ENCODE data around the gene B9D1. TPM values are rescaled to one million over a fixed set of nuclear protein-coding genes. Genes with fewer than 3 reads are reported as not detected.

Gene B9D1
- total and polyA plus RNA-seq, 11 donors = 5.6 to 27.9 (median 10.7) TPM

- DNase-seq = peak in 2 of 5 donors; percentile 56 to 63
- peaks cover 0 to 65% (median 53%) of the 10 kb centered on the region in 9 donors for H3K36me3 ChIP-seq
- no peak for TF ChIP-seq POLR2A (IDR thresholded peaks at IDR 0.05)
- TF ChIP-seq, protein P1, sequence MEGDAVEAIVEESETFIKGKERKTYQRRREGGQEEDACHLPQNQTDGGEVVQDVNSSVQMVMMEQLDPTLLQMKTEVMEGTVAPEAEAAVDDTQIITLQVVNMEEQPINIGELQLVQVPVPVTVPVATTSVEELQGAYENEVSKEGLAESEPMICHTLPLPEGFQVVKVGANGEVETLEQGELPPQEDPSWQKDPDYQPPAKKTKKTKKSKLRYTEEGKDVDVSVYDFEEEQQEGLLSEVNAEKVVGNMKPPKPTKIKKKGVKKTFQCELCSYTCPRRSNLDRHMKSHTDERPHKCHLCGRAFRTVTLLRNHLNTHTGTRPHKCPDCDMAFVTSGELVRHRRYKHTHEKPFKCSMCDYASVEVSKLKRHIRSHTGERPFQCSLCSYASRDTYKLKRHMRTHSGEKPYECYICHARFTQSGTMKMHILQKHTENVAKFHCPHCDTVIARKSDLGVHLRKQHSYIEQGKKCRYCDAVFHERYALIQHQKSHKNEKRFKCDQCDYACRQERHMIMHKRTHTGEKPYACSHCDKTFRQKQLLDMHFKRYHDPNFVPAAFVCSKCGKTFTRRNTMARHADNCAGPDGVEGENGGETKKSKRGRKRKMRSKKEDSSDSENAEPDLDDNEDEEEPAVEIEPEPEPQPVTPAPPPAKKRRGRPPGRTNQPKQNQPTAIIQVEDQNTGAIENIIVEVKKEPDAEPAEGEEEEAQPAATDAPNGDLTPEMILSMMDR (IDR thresholded peaks at IDR 0.05) = no peak
- H3K4me1 ChIP-seq = peaks cover 3 to 77% (median 52%) of the 10 kb centered on the region in 12 donors
- H3K27ac ChIP-seq = peak overlapping the region in 11 of 12 donors; percentile 45 to 96 (median 84)
- no peak for ATAC-seq
- H3K4me3 ChIP-seq = no peak overlapping the region
- WGBS, 4 donors = 69 to 90% (median 71%) methylated on average over 6 of the region's 6 CpGs
- H3K27me3 ChIP-seq = no peaks in the 10 kb centered on the region
- intact Hi-C loops (cut with DNase I) = no loop called here
- H3K9me3 ChIP-seq = no peaks in the 10 kb centered on the region
Observed at GRCh38 chr17:19383681-19384470, 21.4 kb upstream of the B9D1 start.

DNA sequence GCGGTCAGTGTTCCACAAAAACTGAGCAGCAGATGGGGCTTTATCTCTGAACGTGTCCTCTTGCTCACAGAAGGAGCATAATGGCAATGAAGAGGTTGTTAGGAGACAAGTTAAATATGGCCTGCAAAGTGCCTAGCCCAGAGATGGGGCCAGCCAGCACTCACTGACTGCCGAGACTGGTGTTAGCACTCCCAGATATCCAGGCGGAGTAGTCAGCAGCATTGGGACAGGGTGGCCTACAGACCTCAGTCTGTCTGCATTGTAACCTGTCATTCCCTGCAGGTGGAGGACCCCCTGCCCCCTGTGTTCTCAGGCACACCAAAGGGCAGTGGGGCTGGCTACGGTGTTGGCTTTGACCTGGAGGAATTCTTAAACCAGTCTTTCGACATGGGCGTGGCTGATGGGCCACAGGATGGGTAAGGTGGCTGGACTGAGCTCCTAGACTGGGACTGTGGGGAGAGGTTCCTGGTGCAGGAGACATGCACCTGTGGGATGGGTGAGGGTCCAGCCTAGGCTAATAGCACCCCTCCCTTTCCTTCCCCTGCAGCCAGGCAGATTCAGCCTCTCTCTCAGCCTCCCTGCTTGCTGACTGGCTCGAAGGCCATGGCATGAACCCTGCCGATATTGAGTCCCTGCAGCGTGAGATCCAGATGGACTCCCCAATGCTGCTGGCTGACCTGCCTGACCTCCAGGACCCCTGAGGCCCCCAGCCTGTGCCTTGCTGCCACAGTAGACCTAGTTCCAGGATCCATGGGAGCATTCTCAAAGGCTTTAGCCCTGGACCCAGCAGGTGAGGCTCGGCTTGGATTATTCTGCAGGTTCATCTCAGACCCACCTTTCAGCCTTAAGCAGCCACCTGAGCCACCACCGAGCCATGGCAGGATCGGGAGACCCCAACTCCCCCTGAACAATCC lies 20.3 kb upstream of the B9D1 start:
- Histone ChIP-seq H3K27me3 (no peaks in the 10 kb centered on the region), H3K4me3 (no peak overlapping the region), H3K4me1 (peaks cover 5 to 68% (median 43%) of the 10 kb centered on the region in 12 donors), H3K27ac (peak overlapping the region in 1 of 12 donors; percentile 89), H3K9me3 (no peaks in the 10 kb centered on the region), H3K36me3 (peaks cover 0 to 65% (median 53%) of the 10 kb centered on the region in 9 donors)
- no peak for ATAC-seq
- 85 to 88% (median 86%) methylated on average over 10 to 13 of the region's 13 CpGs for WGBS, 4 donors
- DNase-seq = peak in 1 of 5 donors; percentile 15
- intact Hi-C loops (cut with DNase I) = no loop called here
- TF ChIP-seq, protein P1 (IDR thresholded peaks at IDR 0.05) = no peak
- no peak for TF ChIP-seq POLR2A (IDR thresholded peaks at IDR 0.05)

- no peak for DNase-seq
- Histone ChIP-seq H3K4me1 (peaks cover 5 to 63% (median 42%) of the 10 kb centered on the region in 12 donors), H3K4me3 (no peak overlapping the region), H3K9me3 (no peaks in the 10 kb centered on the region), H3K27ac (peak overlapping the region in 1 of 12 donors; percentile 89), H3K36me3 (peaks cover 0 to 65% (median 53%) of the 10 kb centered on the region in 9 donors), H3K27me3 (no peaks in the 10 kb centered on the region)
- no peak for ATAC-seq
- intact Hi-C loops (cut with DNase I) = no loop called here
- TF ChIP-seq, protein P1 (IDR thresholded peaks at IDR 0.05) = no peak
- TF ChIP-seq POLR2A (IDR thresholded peaks at IDR 0.05) = no peak
- 92 to 94% (median 93%) methylated on average over 31 of the region's 31 CpGs for WGBS, 4 donors
Observed at GRCh38 chr17:19381741-19382444, 19.4 kb upstream of the B9D1 start.

Measured in heart left ventricle (tissue), 16 donors.